DMS114 treated with DMSO at 0.1 percent for 48 hours (cell line): Measurements from ENCODE around the gene ANKRD11.
"Not testable (repeated sequence)": the region's sequence is repeated elsewhere in the genome, so short reads cannot be mapped to it uniquely, and the experiment has no call there.

Experiments
- DNase-seq: peaks from one replicate; lab custom pipeline; 2025; ENCODE audit not compliant: unreplicated experiment; lab: John Stamatoyannopoulos, UW

The ANKRD11 gene

DNA sequence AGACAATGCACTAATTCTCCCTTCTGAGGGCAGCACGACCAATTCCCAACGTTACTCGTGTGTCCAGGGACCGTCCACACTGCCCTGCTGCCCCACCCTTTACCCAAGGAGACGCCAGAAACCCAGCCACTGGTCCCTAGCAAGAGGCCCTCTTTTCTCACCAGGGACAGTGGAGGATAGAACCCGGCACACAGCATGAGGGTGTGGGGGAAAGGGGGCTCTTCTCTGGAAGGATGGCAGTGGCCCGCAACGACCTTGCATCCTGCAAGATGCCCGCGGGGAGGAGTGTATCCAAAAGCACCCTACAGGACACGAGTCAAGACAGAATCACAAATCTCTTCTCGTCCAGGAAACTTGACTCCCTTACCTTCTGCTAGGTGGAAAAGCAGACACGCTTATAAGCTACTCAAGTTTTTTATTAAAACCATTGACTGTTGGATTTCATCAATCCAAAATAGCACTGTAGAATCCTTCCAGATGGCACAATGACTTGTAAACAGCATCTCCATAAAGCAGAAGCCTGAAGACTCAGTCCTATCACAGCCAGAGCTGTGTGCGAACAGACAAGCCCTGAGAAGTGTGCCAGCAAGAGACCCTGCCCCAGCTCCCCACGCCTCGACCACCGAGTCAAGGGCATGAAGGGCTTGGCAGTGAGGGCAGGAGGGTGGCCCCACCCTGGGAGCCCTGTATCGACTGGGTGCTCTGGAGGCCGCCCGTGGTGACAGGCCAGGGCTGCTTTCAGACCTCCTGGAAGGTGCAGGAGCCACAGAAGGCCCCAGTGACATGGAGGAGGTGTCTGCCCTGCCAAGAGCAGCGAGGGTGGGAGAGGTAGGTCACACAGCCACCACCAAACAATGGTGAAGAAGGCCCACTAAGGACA is 103.8 kb downstream of the ANKRD11 start:
- no peak for DNase-seq

DNA sequence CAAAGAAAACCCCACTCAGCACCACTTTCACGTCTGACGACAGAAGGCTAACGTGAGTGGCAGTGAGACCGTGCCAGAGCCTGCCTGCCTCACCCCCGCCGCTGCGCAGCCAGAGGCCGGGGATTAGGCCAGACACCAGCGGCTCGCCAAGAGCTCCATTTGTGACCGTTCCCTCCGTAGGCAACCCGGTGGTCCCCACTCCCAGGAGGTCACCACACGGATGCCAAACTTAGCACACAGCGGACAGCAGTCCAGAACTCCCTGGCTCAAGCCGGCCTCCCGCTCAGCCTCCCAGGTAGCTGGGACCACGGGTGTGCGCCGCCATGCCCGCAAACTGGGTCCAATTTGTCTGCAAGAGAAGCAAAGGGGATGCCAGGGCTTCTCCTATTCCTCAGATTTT is 104.6 kb downstream of the ANKRD11 start:
- no peak for DNase-seq

GRCh38 chr16:89384282-89384681 is 106.1 kb downstream of the ANKRD11 start:
- no peak for DNase-seq

GRCh38 chr16:89383095-89384003 is 107.0 kb downstream of the ANKRD11 start:
- DNase-seq, result no peak

DNA sequence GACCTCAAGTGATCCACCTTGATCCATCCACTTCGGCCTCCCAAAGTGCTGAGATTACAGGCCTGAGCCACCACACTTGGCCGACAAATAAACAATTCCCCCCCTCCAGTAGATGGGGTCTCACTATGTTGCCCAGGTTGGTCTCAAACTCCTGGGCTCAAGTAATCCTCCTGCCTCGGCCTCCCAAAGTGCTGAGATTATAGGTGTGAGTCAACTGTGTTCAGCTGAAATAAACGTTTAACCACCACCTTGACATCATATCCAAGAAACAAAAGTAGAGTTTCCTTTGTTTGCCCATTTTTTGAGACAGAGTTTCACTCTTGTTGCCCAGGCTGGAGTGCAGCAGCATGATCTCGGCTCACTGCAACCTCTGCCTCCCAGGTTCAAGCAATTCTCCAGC is 107.8 kb downstream of the ANKRD11 start:
- not testable (repeated sequence) for DNase-seq

DNA sequence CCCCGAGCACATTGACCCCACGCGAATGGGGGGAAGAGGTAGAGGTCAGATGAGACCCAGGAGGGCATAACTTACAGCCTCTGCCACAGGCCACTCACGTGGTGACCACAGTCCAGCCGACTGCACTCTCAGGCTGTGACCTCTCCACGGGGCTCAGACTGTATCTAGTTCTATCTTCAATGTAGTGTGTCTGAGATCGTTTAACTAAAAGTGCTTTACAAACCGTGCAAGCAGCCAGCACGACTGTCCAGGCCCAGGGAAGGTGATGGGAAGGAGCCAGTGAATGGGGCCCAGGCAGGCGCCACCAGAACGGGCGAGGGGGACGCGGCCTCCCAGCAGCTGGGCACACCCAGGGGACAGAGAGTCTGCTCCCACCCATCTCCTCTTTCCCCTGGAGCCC is 108.6 kb downstream of the ANKRD11 start:
- DNase-seq, result no peak

- DNase-seq, result no peak
Observed at GRCh38 chr16:89380681-89381080, 109.7 kb downstream of the ANKRD11 start.

GRCh38 chr16:89378947-89379771 is 111.2 kb downstream of the ANKRD11 start:
- no peak for DNase-seq

DNA sequence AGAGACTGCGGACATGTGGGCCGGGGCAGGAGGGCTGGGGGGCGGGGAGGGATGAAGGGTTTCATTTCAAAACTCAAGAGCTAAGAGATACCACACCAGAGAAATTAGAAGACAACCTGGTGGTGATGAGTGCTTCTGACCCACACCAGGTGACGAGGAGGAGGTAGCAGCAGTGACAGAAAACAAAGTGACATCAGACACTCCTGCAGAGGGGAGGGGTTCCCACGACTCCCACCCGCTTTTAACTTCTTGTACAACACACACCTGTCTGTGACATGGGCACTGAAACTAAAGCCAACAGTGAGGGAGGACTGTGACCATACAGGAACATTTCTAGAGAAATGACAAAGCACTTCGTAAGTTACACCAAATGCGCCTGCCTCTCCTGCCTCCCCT is 112.9 kb downstream of the ANKRD11 start:
- DNase-seq, result no peak

DNA sequence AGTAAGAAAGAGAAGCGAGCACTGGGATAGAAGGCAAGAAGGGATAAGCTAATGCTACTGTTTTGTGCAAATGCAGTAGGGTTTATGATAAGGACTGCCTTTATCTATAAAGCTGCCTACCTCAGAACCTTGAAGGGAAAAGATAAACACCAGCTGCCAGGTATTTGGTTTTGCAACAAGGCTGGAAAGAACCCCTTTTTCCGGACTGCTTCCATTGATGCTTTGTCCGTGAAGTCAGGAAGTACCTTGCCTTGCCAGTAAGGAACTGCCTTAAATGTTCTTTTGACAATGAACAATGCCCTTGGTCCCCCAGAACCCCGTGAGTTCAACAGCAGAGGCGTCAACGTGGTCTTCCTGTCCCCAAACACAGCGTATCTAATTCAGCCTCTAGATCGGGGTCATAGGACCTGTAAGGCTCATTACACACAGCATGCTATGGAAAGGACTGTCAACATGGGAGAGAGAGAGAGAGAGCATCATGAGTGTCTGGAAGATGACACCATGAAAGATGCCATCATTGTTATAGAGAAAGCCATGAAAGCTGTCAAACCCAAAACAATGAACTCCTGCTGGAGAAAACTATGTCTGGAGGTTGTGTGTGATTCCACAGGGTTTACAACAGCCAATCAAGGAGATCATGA is 113.4 kb downstream of the ANKRD11 start:
- DNase-seq, result no peak

DNA sequence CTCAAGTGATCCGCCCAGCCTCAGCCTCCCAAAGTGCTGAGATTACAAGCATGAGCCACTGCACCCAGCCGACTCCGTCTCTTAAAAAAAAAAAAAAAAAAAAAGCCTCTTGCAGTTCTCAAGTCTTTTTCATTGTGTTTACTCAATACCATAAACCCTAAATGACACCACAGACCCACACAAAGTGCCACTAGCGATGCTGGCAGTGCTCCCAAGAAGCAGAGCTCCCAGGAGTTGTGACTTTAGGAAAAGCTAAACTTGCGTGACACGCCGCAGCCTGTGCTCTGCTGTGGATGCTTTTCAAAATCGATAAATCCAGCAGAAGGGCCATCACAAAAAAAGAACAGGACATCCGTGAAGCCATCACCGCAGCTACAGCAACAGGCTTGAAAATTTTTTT is 114.7 kb downstream of the ANKRD11 start:
- DNase-seq, result no peak

- no peak for DNase-seq
Observed at GRCh38 chr16:89375021-89375420, 115.3 kb downstream of the ANKRD11 start.

GRCh38 chr16:89374393-89374960 is 115.9 kb downstream of the ANKRD11 start:
- no peak for DNase-seq

DNA sequence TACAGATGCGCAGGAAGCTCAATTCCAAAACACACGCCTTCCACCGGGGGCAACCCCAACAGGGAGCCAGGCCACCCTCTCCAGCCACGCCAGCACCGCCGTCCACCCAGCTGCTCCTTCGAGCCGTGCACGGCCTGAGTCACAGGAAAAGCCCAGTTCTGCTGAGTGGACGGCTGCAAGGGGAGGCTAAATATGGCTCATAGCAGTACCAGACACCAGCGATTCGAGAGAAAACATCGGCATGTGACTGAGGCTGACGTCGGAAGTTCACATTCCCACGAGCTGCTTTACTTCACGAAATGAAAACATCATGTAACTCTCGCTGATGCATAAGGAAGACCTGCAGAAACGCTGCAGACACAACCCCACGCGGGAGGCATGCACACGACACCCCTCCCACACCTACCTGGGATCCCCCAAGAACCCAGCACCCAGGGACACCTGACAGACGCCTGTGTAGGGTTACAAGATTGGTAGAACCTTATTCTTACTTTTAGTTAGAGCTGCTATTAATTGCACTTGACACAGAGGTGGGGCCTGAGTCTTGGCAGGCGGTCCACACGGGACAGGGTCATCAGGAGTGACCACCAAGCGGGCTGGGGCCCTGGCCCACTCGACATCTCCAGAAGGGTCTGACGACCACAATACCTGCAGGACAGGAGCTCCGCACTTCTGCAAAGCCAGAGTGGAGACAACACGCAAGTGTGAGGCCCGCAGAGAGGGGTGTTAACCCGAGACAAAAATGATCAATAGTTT is 116.8 kb downstream of the ANKRD11 start:
- no peak for DNase-seq

DNA sequence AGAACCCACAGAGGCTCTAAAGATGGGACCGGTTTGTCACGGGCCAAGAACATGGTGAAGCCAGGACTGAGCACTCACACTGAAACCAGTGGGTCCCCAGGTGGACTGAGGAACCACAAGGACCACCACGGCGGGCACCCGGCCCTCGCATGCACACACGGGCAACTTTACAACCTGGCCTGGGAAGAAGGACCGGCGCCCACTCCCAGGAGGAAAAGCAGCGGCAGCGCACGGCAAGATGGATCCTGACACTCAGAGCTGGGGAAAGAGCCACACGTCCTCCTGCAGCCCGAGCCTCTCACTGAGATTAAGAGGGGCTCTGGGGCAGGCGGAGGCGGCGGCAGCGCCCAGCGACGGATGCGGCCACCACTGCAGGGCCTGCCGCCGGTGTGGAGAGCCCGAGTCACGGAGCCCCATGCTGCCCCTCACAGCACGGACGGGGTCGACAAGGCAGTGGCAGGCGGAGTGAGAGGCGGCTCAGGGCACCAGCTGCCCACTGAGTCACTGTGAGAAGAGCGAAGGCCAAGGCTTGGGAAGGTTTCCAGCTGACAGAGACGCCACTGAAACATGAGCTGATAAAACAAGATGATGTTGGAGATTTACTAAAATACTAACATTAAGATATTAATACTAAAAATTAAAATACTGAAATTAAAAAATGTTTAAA is 118.3 kb downstream of the ANKRD11 start:
- DNase-seq, result no peak

- DNase-seq, result no peak
Observed at GRCh38 chr16:89371386-89371785, 119.0 kb downstream of the ANKRD11 start.

DNA sequence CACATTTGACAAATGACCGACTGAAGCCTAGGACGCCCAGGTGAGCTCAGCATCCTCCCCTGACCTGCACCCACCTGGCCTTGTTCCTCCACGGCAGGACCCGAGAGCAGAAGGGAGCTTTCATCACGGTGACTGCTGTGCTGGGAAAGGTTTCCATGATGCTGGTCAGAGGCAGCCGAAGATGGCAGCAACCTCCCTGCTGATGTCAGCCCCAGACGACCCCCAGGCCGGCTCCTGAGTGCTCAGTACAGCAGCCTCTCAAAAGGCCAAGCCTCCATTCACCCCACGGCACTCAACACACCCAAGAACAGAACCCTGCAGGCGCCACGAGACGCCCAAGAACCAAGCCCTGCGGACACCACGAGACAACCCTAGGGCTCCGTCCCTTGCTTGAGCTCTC is 119.8 kb downstream of the ANKRD11 start:
- no peak for DNase-seq

- DNase-seq, result no peak
Observed at GRCh38 chr16:89370081-89370511, 120.3 kb downstream of the ANKRD11 start.
